Cardiac septum (tissue), 1 donor: ENCODE data around the gene SYNGR1. TPM values are rescaled to one million over a fixed set of nuclear protein-coding genes. Genes with fewer than 3 reads are reported as not detected.

Experiments used
- DNase-seq: peaks from one replicate; pipeline ENCODE4 v3.0.0-alpha.2; 2020; ENCODE audit warnings: low spot score
- intact Hi-C: fragments of 100-400 bp; cut with DNase I; formaldehyde crosslinking; loops from one replicate; pipeline ENCODE4 v1.14.0; 2022
- total RNA-seq: library from RNA; stranded (reverse); fragmentation: NEBNext Ultra II Directional; extraction: Animal tissue kit (Norgen Biotek cat#: 25700); gene quantifications from one replicate; pipeline ENCODE4 v1.2.1, GENCODE V29; 2021
- donor health status: DM: no; HTN: no; CAD: no.

The SYNGR1 gene
- total RNA-seq, 1 donor from 2014 or later = 41.1 TPM

DNA sequence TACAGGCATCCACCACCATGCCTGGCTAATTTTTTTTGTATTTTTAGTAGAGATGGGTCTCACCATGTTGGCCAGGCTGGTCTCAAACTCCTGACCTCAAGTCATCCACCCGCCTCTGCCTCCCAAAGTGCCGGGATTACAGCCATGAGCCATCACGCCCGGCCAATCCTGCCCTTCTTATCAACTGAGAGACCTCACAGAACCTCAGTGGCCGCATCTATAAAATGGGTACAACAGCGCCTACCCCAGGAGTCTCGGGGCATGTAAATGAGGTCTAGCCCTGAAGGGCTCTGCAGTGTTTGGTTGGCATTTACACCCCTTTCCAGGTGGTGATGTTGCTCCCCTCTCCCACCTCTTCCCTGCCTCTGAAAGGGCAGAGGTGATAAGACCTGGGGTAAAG lies 11.7 kb downstream of the SYNGR1 start:
- DNase-seq = no peak
- intact Hi-C loops = no loop called here

DNA sequence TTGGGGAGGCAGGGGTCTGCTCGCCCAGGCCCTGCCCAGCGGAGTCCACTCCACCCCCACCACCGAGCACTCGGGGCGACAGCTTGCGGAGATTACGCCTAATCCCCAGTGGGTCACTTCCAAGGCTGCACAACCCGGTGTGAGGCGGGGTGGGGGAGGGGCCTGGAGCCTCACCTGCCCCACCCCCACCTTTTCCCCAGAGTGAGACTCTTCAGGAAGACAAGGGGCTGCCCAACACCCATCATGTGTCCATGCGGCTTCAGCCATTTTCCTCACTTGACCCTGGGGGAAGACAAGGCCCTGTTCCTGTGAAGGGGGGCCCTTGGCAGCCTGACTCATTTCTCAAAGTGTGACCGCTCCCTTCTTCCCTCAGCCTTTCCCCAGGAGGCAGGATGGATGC lies 12.5 kb downstream of the SYNGR1 start:
- no peak for DNase-seq
- intact Hi-C loops = no loop called here

DNA sequence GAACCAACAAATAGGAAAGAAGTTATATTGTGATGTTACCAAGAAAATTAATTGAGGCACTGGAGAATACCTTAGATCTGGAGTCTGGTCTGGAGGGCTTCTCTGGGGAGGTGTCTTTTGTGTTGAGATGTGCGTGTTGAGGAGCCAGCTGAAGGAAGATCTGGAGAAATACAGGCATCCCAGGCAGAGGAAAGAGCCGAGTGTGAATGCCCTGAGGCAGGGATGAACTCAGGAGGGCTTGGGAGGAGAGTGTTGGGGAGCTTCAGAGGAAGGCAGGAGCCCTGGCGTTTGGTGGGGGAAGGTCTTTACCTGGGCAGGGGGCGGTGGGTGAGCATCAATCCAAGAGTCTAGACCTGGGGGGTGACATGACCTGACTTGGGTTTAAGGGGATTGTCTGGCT lies 13.1 kb downstream of the SYNGR1 start:
- DNase-seq = no peak
- intact Hi-C loops = no loop called here

DNA sequence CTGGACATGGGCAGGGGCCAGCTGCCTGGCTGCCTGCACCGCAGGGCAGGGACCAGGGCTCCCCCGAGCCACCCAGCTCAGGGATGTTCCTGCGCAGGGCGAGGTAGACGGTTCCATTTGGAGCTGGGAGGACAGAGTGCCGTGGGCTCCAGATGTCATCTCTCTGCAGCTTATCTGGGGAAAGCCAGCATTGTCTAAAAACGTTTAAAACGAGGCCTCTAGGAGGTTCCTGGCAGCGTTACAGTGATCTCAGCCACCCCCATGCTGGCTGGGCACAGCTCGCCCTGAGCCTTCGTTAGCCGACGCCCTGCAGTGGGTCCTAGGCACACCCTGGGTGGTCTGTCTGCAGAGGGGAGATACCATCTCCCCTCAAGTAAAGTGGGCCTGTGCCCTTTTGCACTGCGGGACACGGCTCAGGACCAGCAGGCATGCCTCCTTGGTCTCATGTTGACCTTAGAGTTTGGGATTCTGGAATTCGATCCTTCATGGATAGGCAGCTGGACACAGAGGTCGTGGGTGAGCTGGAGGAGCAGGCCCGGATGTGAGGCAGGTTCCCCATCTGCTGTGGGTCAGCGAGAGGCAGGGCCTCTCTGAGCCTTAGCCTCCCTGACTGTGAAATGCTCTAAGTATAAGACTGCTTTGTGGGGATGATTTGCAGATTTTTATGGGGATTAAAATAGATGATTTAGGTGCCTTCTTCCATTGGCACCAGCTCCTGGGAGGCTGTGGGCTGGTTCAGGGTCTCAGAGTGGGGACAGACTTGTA lies 14.1 kb downstream of the SYNGR1 start:
- no peak for DNase-seq
- intact Hi-C loops = no loop called here

DNA sequence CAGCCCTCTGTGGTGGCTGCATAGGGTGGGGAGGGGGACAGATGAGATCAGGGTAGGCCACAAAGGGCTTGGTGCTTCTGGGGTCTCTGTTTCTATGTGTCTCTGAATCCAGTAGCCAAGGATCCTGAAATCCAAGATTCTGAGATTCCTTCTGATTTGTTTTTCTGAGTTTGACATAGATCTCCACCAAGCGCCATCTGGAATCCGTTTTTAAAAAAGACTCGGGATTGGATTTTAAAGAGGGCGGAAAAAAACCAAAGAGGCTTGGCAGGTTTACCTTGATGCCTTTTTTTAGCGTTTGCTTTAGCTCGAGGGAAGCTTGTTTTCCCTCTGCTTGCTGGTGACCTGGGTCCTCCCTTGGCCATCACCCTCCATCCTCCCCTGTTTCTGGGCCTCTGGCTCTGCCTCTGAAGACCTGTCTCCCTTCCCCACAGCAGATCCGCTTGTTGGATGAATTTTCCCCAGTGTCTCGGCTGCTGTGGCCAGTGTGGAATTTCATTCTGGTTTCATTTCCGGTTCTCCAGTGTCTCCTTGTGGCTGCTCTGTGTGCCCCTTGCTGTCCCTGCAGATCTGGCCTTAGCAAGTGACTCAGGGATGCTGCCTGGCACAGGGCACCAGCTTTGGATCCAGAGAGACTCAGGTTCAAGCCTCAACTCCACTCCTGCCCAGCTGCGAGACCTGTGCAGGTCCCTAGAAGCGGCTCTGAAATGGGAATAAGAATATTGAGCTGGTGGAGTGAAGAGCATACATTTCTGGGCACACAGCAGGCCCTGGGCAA lies 15.1 kb downstream of the SYNGR1 start:
- intact Hi-C loops = no loop called here
- no peak for DNase-seq

DNA sequence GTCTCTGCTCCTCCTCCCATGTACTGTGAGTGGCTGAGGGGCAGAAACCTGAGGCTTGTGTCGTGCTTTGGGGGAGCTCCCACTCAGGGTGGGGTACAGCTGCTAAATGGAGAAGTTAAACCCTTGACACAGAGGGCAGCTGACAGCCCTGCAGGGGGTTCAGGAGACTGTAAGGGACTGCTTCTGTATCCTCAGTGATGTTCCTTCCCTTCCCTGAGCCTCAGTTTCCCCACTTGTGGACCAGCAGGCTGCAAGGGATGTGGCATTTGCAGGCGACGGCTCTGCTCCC lies 15.6 kb downstream of the SYNGR1 start:
- no peak for DNase-seq
- intact Hi-C loops = no loop called here

DNA sequence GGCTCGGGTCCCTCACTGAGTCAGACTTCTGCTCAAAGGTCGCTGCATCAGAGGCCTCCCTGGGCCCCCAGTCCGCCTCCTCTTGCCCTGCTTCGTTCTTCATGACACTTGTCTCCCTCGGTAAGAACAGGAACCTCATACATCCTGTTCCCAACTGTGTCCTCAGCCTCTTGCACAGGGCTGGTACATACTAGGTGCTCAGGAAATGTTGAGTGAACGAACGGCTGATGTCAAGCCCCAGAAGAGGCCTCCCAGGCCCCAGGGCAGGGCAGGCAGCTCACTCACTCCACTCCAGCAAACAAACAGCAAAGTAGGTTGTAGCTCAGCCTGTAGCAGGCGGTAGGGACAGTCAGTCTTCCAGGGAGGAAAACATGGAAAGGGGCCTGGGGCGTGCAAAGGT lies 17.2 kb downstream of the SYNGR1 start:
- intact Hi-C loops = no loop called here
- DNase-seq = no peak

DNA sequence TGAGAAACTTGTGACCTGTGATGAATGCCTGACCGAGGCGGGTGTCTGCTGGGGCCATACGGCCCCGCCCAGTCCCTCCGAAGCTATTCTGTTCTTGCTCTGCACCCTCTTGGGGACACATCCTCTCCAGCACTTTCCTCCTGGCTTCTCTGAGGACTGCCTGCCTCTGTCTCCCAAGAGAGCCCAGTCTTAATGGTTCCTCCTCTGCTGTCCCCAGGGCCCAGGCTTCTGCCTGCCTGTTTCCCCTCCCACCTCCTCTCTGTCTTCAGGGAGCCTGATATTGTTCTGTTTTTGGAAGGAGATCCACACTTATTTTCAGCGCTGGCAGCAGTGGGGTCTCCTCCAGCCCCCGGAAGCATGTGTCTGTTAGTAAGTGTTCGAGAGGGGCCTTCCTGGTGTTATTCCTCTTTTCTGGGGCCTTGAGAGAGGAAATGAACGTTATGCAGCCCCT lies 18.7 kb downstream of the SYNGR1 start:
- no peak for DNase-seq
- intact Hi-C loops = no loop called here

DNA sequence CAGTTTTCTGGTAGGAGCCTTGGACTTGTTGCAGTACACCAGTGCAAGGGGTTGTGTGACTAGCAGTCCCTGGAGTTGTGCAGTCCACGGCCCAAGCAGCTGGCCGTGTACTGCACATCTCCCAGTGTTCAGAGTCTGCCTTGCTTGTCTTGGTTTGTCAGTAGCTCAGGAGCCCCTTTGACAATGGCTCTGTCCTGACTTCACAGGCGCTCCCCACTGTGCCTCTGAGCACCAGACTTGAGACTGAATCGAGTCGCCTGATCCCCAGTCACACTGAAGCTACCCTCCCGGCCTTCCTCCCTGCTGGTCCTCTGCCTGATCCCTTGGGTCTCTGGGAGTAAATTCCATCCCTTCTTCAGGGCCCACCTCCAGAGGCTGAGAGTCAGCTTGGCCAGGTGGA lies 19.4 kb downstream of the SYNGR1 start:
- intact Hi-C loops = no loop called here

DNA sequence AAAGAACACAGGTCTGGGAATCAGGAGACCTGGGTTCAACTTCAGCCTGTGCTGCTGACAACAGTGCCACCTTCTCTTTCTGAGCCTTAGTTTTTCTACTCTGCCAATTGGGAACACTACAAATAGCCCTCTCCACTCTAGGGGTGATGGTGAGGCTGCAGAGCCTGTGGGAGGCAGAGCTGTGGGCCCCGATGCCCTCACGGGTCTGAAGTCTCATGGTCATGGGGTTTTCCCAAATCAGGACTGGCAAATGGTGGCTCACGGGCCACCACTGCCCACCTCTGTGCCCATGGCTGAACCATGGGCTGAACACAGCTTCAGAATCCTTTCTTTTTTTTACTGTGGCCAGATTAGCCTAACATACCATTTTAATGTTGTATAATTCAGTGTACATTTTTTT lies 19.8 kb downstream of the SYNGR1 start:
- intact Hi-C loops = no loop called here
- DNase-seq = no peak

More for the DNA sequence above, 19.4 kb downstream of the SYNGR1 start:
- DNase-seq = no peak

DNA sequence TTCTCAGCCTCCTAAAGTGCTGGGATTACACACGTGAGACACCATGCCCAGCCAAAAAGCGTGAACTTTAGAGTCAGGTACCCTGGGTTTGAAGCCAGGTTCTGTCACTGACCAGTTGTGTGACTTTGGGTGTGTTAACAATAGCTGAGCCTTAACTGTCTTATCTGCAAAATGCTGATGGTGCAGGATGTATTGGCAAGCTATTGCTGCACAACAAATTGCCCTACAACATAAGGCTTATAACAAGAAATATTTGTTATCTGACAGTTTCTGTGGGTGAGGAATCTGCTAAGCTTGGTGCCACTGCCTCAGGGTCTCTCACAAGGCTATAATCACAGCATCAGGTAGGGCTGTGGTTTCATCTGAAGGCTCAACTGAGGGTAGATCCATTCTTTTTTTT lies 21.9 kb downstream of the SYNGR1 start:
- intact Hi-C loops = no loop called here
- DNase-seq = no peak

DNA sequence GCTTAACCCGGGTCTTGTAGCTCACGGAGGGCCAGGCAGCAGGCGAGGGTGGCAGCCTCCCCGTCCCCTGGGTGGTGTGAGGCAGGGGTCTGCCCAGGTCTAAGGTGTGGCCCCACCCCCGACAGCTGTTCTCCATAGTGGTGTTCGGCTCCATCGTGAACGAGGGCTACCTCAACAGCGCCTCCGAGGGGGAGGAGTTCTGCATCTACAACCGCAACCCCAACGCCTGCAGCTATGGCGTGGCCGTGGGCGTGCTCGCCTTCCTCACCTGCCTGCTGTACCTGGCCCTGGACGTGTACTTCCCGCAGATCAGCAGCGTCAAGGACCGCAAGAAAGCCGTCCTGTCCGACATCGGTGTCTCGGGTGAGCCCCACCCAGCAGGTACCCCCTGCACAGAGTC lies 24.4 kb downstream of the SYNGR1 start:
- no peak for DNase-seq
- intact Hi-C loops = no loop called here

DNA sequence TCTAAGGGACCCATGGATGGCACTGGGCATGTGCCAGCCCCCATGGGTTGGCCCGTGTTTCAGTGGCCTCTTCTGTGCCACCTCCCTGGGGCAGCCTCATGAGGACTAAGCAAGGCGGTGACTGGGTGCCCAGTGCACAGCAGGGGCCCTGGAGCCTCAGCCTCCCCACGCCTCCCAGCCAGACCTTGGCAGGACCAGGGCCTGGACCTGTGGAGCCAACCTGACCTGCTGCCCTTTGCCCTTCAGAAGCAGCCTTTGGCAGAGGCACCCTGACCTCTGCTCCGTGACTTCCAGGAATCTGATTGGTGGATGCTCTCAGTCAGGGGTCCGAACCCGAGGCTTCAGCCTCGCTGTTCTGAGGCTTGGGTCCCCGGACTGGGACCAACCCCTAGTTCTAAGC lies 25.0 kb downstream of the SYNGR1 start:
- DNase-seq = no peak
- intact Hi-C loops = no loop called here

DNA sequence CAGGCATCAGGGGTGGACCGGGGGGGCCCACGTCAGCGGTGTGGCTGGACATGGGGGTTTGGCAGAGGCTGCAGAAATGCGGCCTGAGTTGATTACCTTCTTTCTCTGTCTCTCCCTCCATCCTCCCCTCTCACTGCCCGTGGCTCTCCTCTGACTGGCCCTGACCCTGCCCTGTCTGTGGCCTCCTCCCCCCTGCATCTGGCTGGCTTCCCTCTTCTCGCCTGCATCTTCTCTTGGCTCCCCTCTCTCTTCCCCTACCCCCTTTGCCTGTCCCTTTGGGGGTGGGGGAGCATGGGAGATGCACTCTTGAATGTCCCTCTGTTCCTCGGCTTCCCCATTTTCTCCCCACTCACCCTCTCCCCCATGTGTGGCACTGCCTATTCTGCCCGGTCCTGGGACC lies 25.9 kb downstream of the SYNGR1 start:
- intact Hi-C loops = no loop called here
- DNase-seq = no peak

DNA sequence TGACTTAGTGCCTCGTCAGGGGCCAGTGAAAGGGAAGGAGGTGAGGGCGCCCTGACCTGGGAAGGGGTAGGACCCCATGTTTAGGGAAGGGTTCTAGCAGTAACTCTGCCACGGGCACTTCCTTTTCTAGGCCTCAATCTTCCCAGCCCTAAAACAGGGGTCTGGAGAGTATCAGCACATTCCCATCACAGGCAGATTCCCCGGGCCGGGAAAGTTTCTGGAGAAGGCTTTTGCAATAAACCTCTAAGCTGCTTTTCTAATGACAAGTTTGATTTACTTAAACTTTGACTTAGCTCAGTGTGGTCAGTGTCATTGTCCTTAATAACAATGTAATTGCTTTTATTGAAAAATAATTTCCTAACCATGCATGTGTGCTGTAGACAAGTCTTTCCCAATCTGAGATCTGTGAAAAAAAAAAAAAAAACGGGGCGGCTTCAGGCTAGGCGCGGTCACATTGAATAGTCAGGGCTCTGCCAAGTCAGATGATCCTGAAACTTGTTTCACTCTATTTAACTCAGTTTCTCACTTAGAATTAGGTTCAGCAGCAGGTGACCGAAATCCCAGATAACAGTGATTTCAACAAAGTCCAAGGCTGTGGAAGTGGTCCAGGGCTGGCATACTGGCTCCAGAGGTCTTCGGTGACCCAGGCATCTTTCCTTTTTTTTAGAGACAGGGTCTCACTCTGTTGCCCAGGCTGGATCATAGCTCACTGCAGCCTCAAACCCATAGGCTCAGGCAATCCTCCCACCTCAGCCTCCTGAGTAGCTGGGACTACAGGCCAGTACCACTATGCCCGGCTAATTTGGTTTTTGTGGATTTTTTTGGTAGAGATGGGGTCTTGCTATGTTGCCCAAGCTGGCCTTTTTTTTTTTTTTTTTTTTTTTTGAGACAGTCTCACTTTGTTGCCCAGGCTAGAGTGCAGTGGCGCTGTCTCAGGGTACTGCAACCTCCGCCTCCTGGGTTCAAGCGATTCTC lies 30.3 kb downstream of the SYNGR1 start:
- intact Hi-C loops = no loop called here
- no peak for DNase-seq

DNA sequence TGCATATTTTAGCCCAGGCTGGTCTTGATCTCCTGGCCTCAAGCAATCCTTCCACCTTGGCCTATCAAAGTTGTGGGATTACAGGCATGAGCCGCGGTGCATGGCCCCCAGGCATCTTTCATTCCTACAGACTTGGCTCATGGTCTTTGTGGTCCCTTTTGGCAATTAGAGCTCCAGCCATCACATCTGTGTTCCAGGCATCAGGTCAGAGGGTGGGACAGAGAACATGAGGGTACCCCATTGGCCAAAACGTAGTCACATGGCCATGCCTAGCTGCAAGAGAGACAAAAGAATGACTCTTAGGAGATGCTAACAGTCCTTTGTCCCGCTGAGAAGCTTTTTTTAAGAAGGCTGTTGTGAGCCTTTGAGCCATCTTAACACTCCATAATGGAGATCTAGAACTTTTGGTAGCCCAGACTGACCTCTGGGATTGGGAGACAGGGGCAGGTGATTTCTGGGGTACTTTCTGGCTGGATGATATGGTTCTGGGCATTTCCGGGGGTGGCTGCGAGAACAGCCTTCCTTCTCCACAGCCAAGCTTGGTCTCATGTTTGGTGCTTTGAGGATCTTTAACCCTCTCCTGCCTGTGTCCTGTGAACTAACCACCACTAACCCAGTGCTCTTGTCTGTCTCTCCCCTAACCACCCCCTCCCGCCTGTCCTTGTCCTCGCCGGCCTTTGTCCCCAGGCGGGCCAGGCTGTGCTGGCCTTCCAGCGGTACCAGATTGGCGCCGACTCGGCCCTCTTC lies 31.4 kb downstream of the SYNGR1 start:
- DNase-seq = no peak
- intact Hi-C loops = no loop called here

DNA sequence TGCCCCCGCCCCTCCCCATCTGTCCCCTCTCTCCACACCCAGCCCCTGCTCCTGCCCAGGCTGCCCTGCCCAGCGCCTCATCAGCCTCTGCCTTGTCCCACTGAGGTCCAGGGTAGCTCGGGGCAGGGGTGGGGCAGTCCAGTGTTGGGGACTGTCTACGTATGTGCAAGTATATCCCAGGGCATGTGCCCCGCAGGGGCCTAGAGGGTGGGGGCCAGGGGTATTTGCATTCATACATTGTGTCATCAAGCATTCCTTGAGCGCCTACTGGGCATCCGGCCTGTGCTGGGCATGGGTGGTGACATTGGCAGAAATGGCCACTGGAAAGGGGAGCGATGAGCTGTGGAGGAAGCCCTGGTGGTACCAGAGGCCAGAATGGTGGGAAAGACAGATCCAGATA lies 32.1 kb downstream of the SYNGR1 start:
- intact Hi-C loops = no loop called here
- no peak for DNase-seq

DNA sequence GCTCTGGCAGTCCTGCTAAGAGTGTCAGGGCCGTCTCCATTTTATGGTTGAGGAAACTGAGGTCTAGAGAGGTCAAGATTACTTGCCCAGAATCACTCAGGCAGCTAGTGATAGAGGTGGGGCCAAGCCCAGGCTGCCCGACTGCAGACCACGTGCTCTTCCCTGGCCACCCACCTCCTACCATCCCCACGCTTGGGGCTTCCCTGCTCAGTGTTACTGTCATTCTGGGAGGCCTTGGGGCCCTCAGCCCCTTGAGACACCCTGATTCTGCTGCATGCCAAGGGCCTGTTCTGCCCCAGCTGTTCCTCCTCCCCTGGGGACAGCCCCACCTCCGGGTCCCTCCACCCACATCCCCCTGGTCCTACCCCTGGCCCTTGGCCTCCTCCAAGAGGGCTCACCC lies 32.6 kb downstream of the SYNGR1 start:
- no peak for DNase-seq
- intact Hi-C loops = no loop called here

DNA sequence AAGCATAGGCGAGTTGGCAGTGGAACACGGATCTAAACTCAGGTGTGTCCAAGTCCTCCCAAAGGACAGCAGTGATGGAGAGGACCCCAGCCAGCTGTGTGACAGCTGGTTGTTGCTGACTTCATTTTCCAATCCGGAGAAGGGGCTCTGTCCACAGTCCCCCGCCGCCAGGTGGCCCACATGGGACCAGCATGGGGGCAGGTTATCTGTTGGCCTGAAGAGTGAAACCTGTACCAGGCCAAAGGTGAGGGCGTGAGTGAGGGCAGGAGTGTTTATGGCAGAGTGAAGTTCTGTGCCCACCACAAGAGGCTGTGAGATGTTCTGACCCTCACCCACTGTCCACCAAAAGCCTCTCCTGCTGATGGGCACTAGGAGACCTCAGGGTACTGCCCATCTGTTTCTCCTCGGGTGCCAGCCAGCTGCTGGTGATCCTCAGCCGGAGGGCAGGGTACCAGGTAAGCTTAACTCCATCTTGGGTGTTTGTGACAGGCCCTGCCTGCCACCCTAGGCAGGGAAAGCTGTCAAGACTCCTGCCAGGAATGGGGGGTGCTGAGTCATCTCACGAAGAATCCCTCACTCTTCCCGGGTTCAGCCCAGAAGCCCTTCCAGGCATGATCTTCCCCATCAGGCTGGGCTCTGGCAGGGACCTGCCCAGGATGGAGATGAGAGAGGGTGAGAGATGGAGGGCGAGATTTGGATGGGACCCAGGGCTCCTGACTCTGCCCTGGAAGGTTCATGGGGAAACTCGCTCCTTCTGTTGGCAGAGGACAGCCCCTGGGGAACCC lies 34.2 kb downstream of the SYNGR1 start:
- intact Hi-C loops = no loop called here
- no peak for DNase-seq
